Stimulated activated naive CD8-positive, alpha-beta T cell treated with anti-CD3 and anti-CD28 coated beads, Interleukin-15, Interleukin-2, amounts not matched to agents 100 ng/mL and 50 ng/mL, for 24 hours (primary cell): ENCODE results near the gene HSFX3.
A peak's percentile ranks its signal among the peaks of the same experiment; 100 is the strongest.
"Not testable (repeated sequence)": the region's sequence is repeated elsewhere in the genome, so short reads cannot be mapped to it uniquely, and the experiment has no call there.

Experiments
- H3K27ac Mint-ChIP-seq: one replicate; pipeline ENCODE4 v1.8.0; 2021; ENCODE audit warnings: mild to moderate bottlenecking, mixed read lengths
- H3K27me3 Mint-ChIP-seq: one replicate; pipeline ENCODE4 v1.8.0; 2021; ENCODE audit warnings: mixed read lengths
- H3K36me3 Mint-ChIP-seq: one replicate; pipeline ENCODE4 v1.8.0; 2021; ENCODE audit warnings: low read depth, mixed read lengths
- H3K4me1 Mint-ChIP-seq: one replicate; pipeline ENCODE4 v1.8.0; 2021; ENCODE audit warnings: low read depth, mixed read lengths
- H3K4me3 Mint-ChIP-seq: one replicate; pipeline ENCODE4 v1.8.0; 2021; ENCODE audit warnings: mild to moderate bottlenecking, mixed read lengths
- H3K9me3 Mint-ChIP-seq: one replicate; pipeline ENCODE4 v1.8.0; 2021; ENCODE audit warnings: mixed read lengths

HSFX3 gene

GRCh38 chrX:149513825-149514428 lies 35.8 kb downstream of the HSFX3 start:
- Mint-ChIP-seq H3K27ac (peak overlapping the region; percentile 68), H3K27me3 (no peaks in the 10 kb centered on the region), H3K9me3 (no peaks in the 10 kb centered on the region), H3K4me3 (no peak overlapping the region), H3K36me3 (no peaks in the 10 kb centered on the region), H3K4me1 (peaks cover 51% of the 10 kb centered on the region)

- no peak overlapping the region for H3K4me3 Mint-ChIP-seq
- peaks cover 44% of the 10 kb centered on the region for H3K4me1 Mint-ChIP-seq
- no peaks in the 10 kb centered on the region for H3K36me3 Mint-ChIP-seq
- no peaks in the 10 kb centered on the region for H3K9me3 Mint-ChIP-seq
- no peaks in the 10 kb centered on the region for H3K27me3 Mint-ChIP-seq
- H3K27ac Mint-ChIP-seq: no peak overlapping the region
Measured at GRCh38 chrX:149512225-149512885, 37.4 kb downstream of the HSFX3 start.

GRCh38 chrX:149511081-149511480 lies 38.6 kb downstream of the HSFX3 start:
- H3K9me3 Mint-ChIP-seq: no peaks in the 10 kb centered on the region
- H3K36me3 Mint-ChIP-seq: no peaks in the 10 kb centered on the region
- peaks cover 36% of the 10 kb centered on the region for H3K4me1 Mint-ChIP-seq
- no peak overlapping the region for H3K4me3 Mint-ChIP-seq
- no peak overlapping the region for H3K27ac Mint-ChIP-seq
- no peaks in the 10 kb centered on the region for H3K27me3 Mint-ChIP-seq

GRCh38 chrX:149510386-149510785 lies 39.3 kb downstream of the HSFX3 start:
- Mint-ChIP-seq H3K4me1 (peaks cover 36% of the 10 kb centered on the region), H3K4me3 (no peak overlapping the region)

GRCh38 chrX:149508467-149508866 lies 41.3 kb downstream of the HSFX3 start:
- Mint-ChIP-seq H3K36me3 (peaks cover 4% of the 10 kb centered on the region), H3K4me1 (peaks cover 23% of the 10 kb centered on the region)

More at GRCh38 chrX:149510386-149510785, 39.3 kb downstream of the HSFX3 start:
- Mint-ChIP-seq H3K27me3 (no peaks in the 10 kb centered on the region), H3K27ac (peak overlapping the region; percentile 86), H3K9me3 (no peaks in the 10 kb centered on the region), H3K36me3 (no peaks in the 10 kb centered on the region)

GRCh38 chrX:149506349-149506748 lies 43.4 kb downstream of the HSFX3 start:
- H3K27me3 Mint-ChIP-seq: no peaks in the 10 kb centered on the region
- no peaks in the 10 kb centered on the region for H3K9me3 Mint-ChIP-seq
- peak overlapping the region; percentile 65 for H3K27ac Mint-ChIP-seq
- H3K36me3 Mint-ChIP-seq: peaks cover 4% of the 10 kb centered on the region
- H3K4me1 Mint-ChIP-seq: peaks cover 28% of the 10 kb centered on the region
- no peak overlapping the region for H3K4me3 Mint-ChIP-seq

More at GRCh38 chrX:149508467-149508866, 41.3 kb downstream of the HSFX3 start:
- Mint-ChIP-seq H3K4me3 (no peak overlapping the region), H3K27ac (no peak overlapping the region), H3K9me3 (no peaks in the 10 kb centered on the region), H3K27me3 (no peaks in the 10 kb centered on the region)

- Mint-ChIP-seq H3K4me3 (peak overlapping the region; percentile 63), H3K9me3 (no peaks in the 10 kb centered on the region)
Measured at GRCh38 chrX:149505671-149506070, 44.1 kb downstream of the HSFX3 start.

GRCh38 chrX:149504915-149505651 lies 44.6 kb downstream of the HSFX3 start, which contains the start of gene IDS:
IDS (minus strand) TSS chrX:149505306; CDS start chrX:149505137, 169 bp downstream.
- H3K4me1 Mint-ChIP-seq: peaks cover 41% of the 10 kb centered on the region
- peak within 1 kb of the TSS; percentile 99 for H3K4me3 Mint-ChIP-seq
- H3K9me3 Mint-ChIP-seq: no peaks in the 10 kb centered on the region
- peak within 1 kb of the TSS; percentile 100 for H3K27ac Mint-ChIP-seq
- no peaks in the 10 kb centered on the region for H3K27me3 Mint-ChIP-seq
- H3K36me3 Mint-ChIP-seq: peaks cover 10% of the 10 kb centered on the region

More at GRCh38 chrX:149505671-149506070, 44.1 kb downstream of the HSFX3 start:
- Mint-ChIP-seq H3K4me1 (peaks cover 35% of the 10 kb centered on the region), H3K36me3 (peaks cover 4% of the 10 kb centered on the region), H3K27me3 (no peaks in the 10 kb centered on the region), H3K27ac (peak overlapping the region; percentile 65)

GRCh38 chrX:149504226-149504914 lies 45.4 kb downstream of the HSFX3 start:
- H3K4me1 Mint-ChIP-seq: peaks cover 41% of the 10 kb centered on the region
- H3K27ac Mint-ChIP-seq: peak overlapping the region; percentile 100
- no peaks in the 10 kb centered on the region for H3K9me3 Mint-ChIP-seq
- peaks cover 14% of the 10 kb centered on the region for H3K36me3 Mint-ChIP-seq
- no peaks in the 10 kb centered on the region for H3K27me3 Mint-ChIP-seq
- peak overlapping the region; percentile 99 for H3K4me3 Mint-ChIP-seq

GRCh38 chrX:149503446-149503845 lies 46.3 kb downstream of the HSFX3 start:
- H3K36me3 Mint-ChIP-seq: peaks cover 18% of the 10 kb centered on the region
- H3K4me3 Mint-ChIP-seq: peak overlapping the region; percentile 99
- peaks cover 41% of the 10 kb centered on the region for H3K4me1 Mint-ChIP-seq
- H3K27ac Mint-ChIP-seq: peak overlapping the region; percentile 45
- H3K9me3 Mint-ChIP-seq, H3K27me3 Mint-ChIP-seq: not testable (repeated sequence)

GRCh38 chrX:149502923-149503322 lies 46.8 kb downstream of the HSFX3 start:
- not testable (repeated sequence) for H3K27me3 Mint-ChIP-seq, H3K9me3 Mint-ChIP-seq
- Mint-ChIP-seq H3K4me1 (peaks cover 41% of the 10 kb centered on the region), H3K4me3 (peak overlapping the region; percentile 37), H3K27ac (peak overlapping the region; percentile 31), H3K36me3 (peaks cover 19% of the 10 kb centered on the region)

GRCh38 chrX:149499766-149500165 lies 50.0 kb downstream of the HSFX3 start:
- Mint-ChIP-seq H3K27me3 (no peaks in the 10 kb centered on the region), H3K27ac (no peak overlapping the region), H3K4me1 (peaks cover 28% of the 10 kb centered on the region), H3K4me3 (no peak overlapping the region), H3K36me3 (peaks cover 40% of the 10 kb centered on the region), H3K9me3 (no peaks in the 10 kb centered on the region)

- Mint-ChIP-seq H3K4me1 (peaks cover 28% of the 10 kb centered on the region), H3K36me3 (peaks cover 36% of the 10 kb centered on the region), H3K27ac (no peak overlapping the region), H3K9me3 (no peaks in the 10 kb centered on the region), H3K27me3 (no peaks in the 10 kb centered on the region), H3K4me3 (no peak overlapping the region)
Measured at GRCh38 chrX:149498767-149499166, 51.0 kb downstream of the HSFX3 start.
